BJ (cell line): Measurements from ENCODE around the gene C3orf18. TPM values are rescaled to one million over a fixed set of nuclear protein-coding genes. Genes with fewer than 3 reads are reported as not detected.
"Not testable (repeated sequence)": the region's sequence is repeated elsewhere in the genome, so short reads cannot be mapped to it uniquely, and the experiment has no call there.

ENCODE experiments used
- CTCF ChIA-PET: fragments of 350-600 bp; formaldehyde crosslinking; extraction: SDS; loops from one replicate; lab custom pipeline; 2021; ENCODE audit warnings: antibody characterized with exemption, inconsistent platforms; lab: Yijun Ruan, JAX
- POLR2A ChIA-PET: fragments of 300-600 bp; sonication (Branson Sonifier 250); formaldehyde crosslinking; extraction: SDS; loops from one replicate; lab custom pipeline; 2021; ENCODE audit warnings: antibody characterized with exemption; lab: Charles Lee
- DNase-seq: peaks from one replicate; pipeline ENCODE4 v3.0.0-alpha.2; 2011; ENCODE audit warnings: low read depth
- H3K27me3 ChIP-seq: 2 replicates; pipeline ENCODE4 v1.6.0; 2011; ENCODE audit warnings: low read length; ENCODE audit not compliant: control insufficient read depth, insufficient read depth
- H3K36me3 ChIP-seq: 2 replicates; pipeline ENCODE4 v1.5.1; 2011; ENCODE audit warnings: low read length; ENCODE audit not compliant: control insufficient read depth, insufficient read depth
- H3K4me3 ChIP-seq: 2 replicates; pipeline ENCODE4 v1.5.1; 2011; ENCODE audit warnings: low read depth, mild to moderate bottlenecking, control low read depth, low read length
- polyA plus RNA-seq: library from polyadenylated mRNA; depleted of rRNA; stranded (reverse); fragments of >200 nt; gene quantifications from 2 replicates; pipeline ENCODE4 v1.2.3, GENCODE V29; 2011
- TF ChIP-seq, protein P1 (sequence below): IDR thresholded peaks from 2 replicates; pipeline ENCODE4 v1.5.1; 2011; ENCODE audit warnings: low read depth, mild to moderate bottlenecking, control low read depth, inconsistent platforms, low read length, moderate library complexity; ENCODE audit not compliant: insufficient read depth

The C3orf18 gene
- polyA plus RNA-seq, 1 experiment, result 30.4 TPM

DNA sequence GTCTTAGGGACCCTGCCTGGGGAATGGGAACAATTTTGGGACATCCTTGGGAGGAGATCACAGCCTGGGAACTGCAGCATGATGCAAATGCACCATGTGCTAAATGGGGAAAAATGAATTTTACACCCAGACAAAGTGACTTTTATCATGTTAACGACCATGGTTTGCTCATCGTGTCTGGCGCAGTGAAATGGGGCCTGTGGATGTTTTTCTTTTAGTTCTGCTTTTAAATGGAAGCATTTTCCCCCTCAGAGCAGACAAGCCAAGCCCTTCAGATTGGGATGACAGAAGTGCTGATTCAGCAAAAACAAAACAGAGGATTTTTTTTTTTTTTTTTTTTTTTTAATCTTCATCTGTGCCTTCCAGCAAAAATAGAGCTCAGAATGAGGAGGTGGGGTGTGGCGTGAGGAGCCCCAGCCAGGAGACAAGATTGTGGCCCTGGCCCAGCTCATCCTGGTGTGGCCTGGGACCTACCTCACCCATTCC lies 49.8 kb downstream of the C3orf18 start:
- H3K27me3 ChIP-seq, result peaks cover 22% of the 10 kb centered on the region

DNA sequence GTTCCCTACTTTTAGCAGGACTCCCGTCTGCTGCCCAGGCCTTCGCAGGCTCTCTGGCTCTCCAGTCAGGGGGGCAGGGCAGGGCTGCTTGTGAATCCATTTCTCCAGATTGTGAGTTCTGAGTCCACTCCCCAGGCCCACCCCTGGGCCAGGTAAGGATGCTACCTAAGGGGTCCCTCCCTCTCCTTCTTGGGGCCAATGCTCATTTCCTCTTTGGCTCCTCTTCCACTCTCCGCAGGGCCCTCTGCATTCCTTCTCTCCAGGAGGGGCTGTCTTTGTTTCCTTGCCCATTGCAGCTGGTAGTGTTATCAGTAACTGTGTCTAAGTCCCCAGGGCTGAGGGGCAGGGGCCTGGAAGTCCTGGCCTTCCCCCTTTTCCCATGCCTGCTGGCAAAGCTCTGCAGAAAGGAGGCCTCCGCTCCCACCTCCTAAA lies 51.1 kb downstream of the C3orf18 start:
- CTCF ChIA-PET, result interaction anchor here (0.8 to 2.8 kb wide), 4 partner anchors 16 to 25 kb away, joined by 3 to 11 read pairs (median 6); no protein-coding TSS in a partner anchor
- DNase-seq, result no peak
- Histone ChIP-seq H3K27me3 (peaks cover 24% of the 10 kb centered on the region), H3K4me3 (no peak overlapping the region), H3K36me3 (no peaks in the 10 kb centered on the region)
- TF ChIP-seq, protein P1, sequence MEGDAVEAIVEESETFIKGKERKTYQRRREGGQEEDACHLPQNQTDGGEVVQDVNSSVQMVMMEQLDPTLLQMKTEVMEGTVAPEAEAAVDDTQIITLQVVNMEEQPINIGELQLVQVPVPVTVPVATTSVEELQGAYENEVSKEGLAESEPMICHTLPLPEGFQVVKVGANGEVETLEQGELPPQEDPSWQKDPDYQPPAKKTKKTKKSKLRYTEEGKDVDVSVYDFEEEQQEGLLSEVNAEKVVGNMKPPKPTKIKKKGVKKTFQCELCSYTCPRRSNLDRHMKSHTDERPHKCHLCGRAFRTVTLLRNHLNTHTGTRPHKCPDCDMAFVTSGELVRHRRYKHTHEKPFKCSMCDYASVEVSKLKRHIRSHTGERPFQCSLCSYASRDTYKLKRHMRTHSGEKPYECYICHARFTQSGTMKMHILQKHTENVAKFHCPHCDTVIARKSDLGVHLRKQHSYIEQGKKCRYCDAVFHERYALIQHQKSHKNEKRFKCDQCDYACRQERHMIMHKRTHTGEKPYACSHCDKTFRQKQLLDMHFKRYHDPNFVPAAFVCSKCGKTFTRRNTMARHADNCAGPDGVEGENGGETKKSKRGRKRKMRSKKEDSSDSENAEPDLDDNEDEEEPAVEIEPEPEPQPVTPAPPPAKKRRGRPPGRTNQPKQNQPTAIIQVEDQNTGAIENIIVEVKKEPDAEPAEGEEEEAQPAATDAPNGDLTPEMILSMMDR, result no peak
- POLR2A ChIA-PET, result no interaction called here

More for the DNA sequence above, 49.8 kb downstream of the C3orf18 start:
- TF ChIP-seq, protein P1, result no peak
- ChIA-PET POLR2A (interaction anchor here (0.6 kb wide), 1 partner anchor 68 kb away, joined by 11 read pairs; no protein-coding TSS in a partner anchor), CTCF (interaction anchor here (0.6 to 2.8 kb wide), 11 partner anchors 14 to 884 kb away, joined by 3 to 22 read pairs (median 6); no protein-coding TSS in a partner anchor)
- no peak overlapping the region for H3K4me3 ChIP-seq
- no peaks in the 10 kb centered on the region for H3K36me3 ChIP-seq
- no peak for DNase-seq

DNA sequence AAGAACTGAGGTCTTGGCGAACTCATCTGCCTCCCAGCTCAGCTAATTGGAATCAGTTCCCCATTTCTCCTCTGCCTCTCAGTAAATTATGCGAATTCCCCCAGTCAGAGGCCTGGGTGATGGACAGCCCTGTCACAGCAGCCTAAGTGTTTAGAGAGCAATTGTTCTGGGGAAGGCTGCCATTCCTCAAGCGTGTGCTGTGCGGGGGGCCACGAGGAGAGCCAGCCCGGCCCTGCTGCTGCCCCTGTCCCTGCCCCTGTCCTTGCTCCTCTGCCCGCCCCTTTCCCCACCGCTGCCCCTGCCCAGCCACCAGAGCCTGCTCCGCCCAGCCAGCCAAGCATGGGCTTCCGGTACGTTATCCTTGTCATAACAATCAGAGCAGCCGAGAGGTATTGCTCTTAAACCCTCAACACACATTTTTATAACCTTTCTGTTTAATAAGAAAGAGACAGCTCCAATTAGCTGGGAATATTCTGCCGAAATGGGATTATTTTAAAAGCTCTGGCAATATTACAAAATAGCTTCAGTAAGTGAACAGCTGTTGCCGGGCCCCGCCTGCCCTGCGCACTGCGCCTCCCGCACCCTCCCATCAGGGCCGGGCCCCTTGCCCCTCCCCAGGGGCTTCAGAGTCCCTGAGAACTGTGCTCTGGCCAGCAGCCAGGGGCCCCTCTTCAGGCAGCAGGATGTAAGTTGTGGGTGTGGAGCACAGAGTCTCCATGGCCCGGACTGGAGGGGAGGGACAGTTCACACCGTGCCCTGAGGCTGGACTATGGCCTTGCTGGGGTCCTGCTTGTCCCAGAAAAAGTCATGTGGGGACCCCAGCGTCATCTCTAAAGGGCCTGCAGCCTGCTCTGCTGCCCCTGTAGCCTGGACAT lies 51.7 kb downstream of the C3orf18 start:
- Histone ChIP-seq H3K36me3 (no peaks in the 10 kb centered on the region), H3K27me3 (peaks cover 25% of the 10 kb centered on the region), H3K4me3 (no peak overlapping the region)
- ChIA-PET POLR2A (no interaction called here), CTCF (interaction anchor here (0.8 to 2.0 kb wide), 3 partner anchors 26 to 35 kb away, joined by 3 to 13 read pairs (median 3); no protein-coding TSS in a partner anchor)
- no peak for DNase-seq
- TF ChIP-seq, protein P1, result no peak

DNA sequence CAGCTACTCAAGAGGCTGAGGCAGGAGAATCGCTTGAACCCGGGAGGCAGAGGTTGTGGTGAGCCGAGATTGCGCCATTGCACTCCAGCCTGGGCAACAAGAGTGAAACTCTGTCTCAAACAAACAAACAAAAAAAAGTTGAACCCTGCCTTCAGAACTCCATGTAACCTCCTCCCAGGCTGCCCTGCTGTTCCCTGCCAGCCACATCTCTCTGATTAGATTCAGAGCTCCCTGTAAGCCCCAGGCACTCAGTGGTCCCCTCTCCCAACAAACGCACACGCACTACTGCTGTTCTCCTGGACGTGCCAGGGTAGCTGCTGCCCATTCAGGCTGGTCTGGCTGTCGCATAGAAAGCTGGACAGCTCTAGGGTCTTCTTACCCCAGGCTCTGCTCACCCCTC lies 54.6 kb downstream of the C3orf18 start:
- CTCF ChIA-PET, result interaction anchor here (0.7 to 2.2 kb wide), 4 partner anchors 9 to 116 kb away, joined by 3 to 10 read pairs (median 4); no protein-coding TSS in a partner anchor
- H3K4me3 ChIP-seq, DNase-seq, H3K36me3 ChIP-seq, POLR2A ChIA-PET: not testable (repeated sequence)
- peaks cover 30% of the 10 kb centered on the region for H3K27me3 ChIP-seq

DNA sequence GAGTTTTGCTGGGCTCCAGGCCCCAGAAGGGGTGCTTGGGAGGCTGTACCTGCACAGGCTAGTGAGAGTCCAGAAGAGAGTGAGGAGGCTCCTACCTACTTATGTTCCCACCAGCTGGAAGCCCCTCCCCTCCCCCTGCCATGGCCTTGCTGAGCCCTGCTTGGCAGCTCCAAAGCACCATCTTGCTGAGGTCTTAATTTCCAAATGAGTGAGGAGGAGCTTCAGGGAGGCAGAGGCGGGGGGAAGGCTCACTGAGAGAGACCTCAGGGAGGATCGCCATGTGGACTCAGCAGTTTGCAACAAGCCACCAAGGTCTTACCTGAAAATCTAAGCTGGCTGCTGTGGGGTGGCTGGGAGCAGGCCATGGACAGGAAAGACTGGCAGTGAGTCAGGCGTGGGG lies 55.4 kb downstream of the C3orf18 start:
- DNase-seq, result no peak
- TF ChIP-seq, protein P1, result no peak
- no peak overlapping the region for H3K4me3 ChIP-seq
- ChIA-PET CTCF (interaction anchor here (1.0 to 2.2 kb wide), 3 partner anchors 10 to 39 kb away, joined by 3 to 10 read pairs (median 5); no protein-coding TSS in a partner anchor), POLR2A (no interaction called here)
- peaks cover 30% of the 10 kb centered on the region for H3K27me3 ChIP-seq
- no peaks in the 10 kb centered on the region for H3K36me3 ChIP-seq
